Loucy (cell line): ENCODE results near the gene PAFAH1B1.

ENCODE experiments used
- H2AFZ ChIP-seq: fragments of 200-600 bp; sonication (generic); 2 replicates; pipeline ENCODE4 v1.6.0; 2016; ENCODE audit warnings: antibody characterized with exemption, mild to moderate bottlenecking, low read length, moderate library complexity
- H3F3A ChIP-seq: fragments of 200-600 bp; 2 replicates; pipeline ENCODE4 v1.6.0; 2016; ENCODE audit warnings: antibody characterized with exemption, low read depth, mild to moderate bottlenecking
- H3K27me3 ChIP-seq: fragments of 200-600 bp; sonication (generic); 2 replicates; pipeline ENCODE4 v1.6.1; 2014; ENCODE audit warnings: low read length, mild to moderate bottlenecking; ENCODE audit not compliant: insufficient read depth, poor library complexity, severe bottlenecking
- H3K36me3 ChIP-seq: fragments of 200-600 bp; sonication (generic); 2 replicates; pipeline ENCODE4 v1.6.1; 2016; ENCODE audit warnings: low read length; ENCODE audit not compliant: insufficient read depth
- H3K4me1 ChIP-seq: fragments of 200-600 bp; sonication (generic); 2 replicates; pipeline ENCODE4 v1.5.1; 2014; ENCODE audit warnings: low read length, mild to moderate bottlenecking; ENCODE audit not compliant: insufficient read depth, poor library complexity, severe bottlenecking
- H3K4me2 ChIP-seq: fragments of 200-600 bp; sonication (generic); 2 replicates; pipeline ENCODE4 v1.6.0; 2014; ENCODE audit warnings: antibody characterized with exemption, low read length, low read depth, mild to moderate bottlenecking; ENCODE audit not compliant: poor library complexity, severe bottlenecking
- H3K4me3 ChIP-seq: fragments of 200-600 bp; sonication (generic); 2 replicates; pipeline ENCODE4 v1.5.1; 2014; ENCODE audit warnings: low read length, mild to moderate bottlenecking, mixed read lengths; ENCODE audit not compliant: poor library complexity, severe bottlenecking
- H3K79me2 ChIP-seq: fragments of 200-600 bp; sonication (generic); 2 replicates; pipeline ENCODE4 v1.6.1; 2014; ENCODE audit warnings: low read length; ENCODE audit not compliant: insufficient read depth
- H3K9ac ChIP-seq: fragments of 200-600 bp; sonication (generic); 2 replicates; pipeline ENCODE4 v1.6.0; 2014; ENCODE audit warnings: mild to moderate bottlenecking, low read depth, low read length, moderate library complexity; ENCODE audit not compliant: poor library complexity, severe bottlenecking
- H3K9me2 ChIP-seq: fragments of 200-600 bp; sonication (generic); replicated peaks from 2 replicates; pipeline ENCODE4 v1.6.1; 2016; ENCODE audit warnings: low read depth, low read length, mixed read lengths
- H3K9me3 ChIP-seq: fragments of 200-600 bp; sonication (generic); 2 replicates; pipeline ENCODE4 v1.6.1; 2014; ENCODE audit warnings: mild to moderate bottlenecking, antibody characterized with exemption, low read length, low read depth; ENCODE audit not compliant: insufficient read depth
- H4K20me1 ChIP-seq: fragments of 200-600 bp; sonication (generic); 2 replicates; pipeline ENCODE4 v1.6.0; 2014; ENCODE audit warnings: antibody characterized with exemption, low read length, mild to moderate bottlenecking; ENCODE audit not compliant: insufficient read depth, poor library complexity, severe bottlenecking
- CTCF ChIP-seq: fragments of 200-600 bp; sonication (generic); conservative IDR thresholded peaks from 2 replicates; pipeline ENCODE4 v1.5.1; 2014; ENCODE audit warnings: mild to moderate bottlenecking, antibody characterized with exemption, low read length
- EZH2phosphoT487 ChIP-seq: fragments of 200-600 bp; IDR thresholded peaks from 2 replicates; pipeline ENCODE4 v1.6.1; 2018; ENCODE audit warnings: antibody characterized with exemption, mild to moderate bottlenecking, moderate library complexity, borderline replicate concordance

Gene PAFAH1B1

GRCh38 chr17:2680961-2681360 is 87.5 kb downstream of the PAFAH1B1 start:
- H3F3A ChIP-seq: no peaks in the 10 kb centered on the region
- H3K9ac ChIP-seq: no peak overlapping the region
- no peak overlapping the region for H2AFZ ChIP-seq
- H4K20me1 ChIP-seq: peaks cover 2% of the 10 kb centered on the region
- no peaks in the 10 kb centered on the region for H3K9me2 ChIP-seq
- H3K4me1 ChIP-seq: no peaks in the 10 kb centered on the region
- H3K79me2 ChIP-seq: no peaks in the 10 kb centered on the region
- no peaks in the 10 kb centered on the region for H3K9me3 ChIP-seq
- TF ChIP-seq EZH2phosphoT487: no peak
- TF ChIP-seq CTCF: no peak
- H3K4me2 ChIP-seq: no peak overlapping the region
- no peak overlapping the region for H3K4me3 ChIP-seq
- H3K36me3 ChIP-seq: peaks cover 78% of the 10 kb centered on the region
- H3K27me3 ChIP-seq: no peaks in the 10 kb centered on the region

- no peak for TF ChIP-seq EZH2phosphoT487
- no peak for TF ChIP-seq CTCF
- Histone ChIP-seq H3K79me2 (no peaks in the 10 kb centered on the region), H3K36me3 (peaks cover 72% of the 10 kb centered on the region)
Measured at GRCh38 chr17:2681650-2682049, 88.2 kb downstream of the PAFAH1B1 start.

GRCh38 chr17:2682176-2682938 is 88.9 kb downstream of the PAFAH1B1 start:
- Histone ChIP-seq H3K9me3 (no peaks in the 10 kb centered on the region), H4K20me1 (no peaks in the 10 kb centered on the region), H3K9me2 (no peaks in the 10 kb centered on the region), H3F3A (no peaks in the 10 kb centered on the region), H3K36me3 (peaks cover 66% of the 10 kb centered on the region), H3K79me2 (no peaks in the 10 kb centered on the region), H2AFZ (no peak overlapping the region), H3K4me1 (no peaks in the 10 kb centered on the region), H3K4me2 (no peak overlapping the region), H3K4me3 (no peak overlapping the region), H3K27me3 (no peaks in the 10 kb centered on the region), H3K9ac (no peak overlapping the region)
- no peak for TF ChIP-seq CTCF
- no peak for TF ChIP-seq EZH2phosphoT487

More at GRCh38 chr17:2681650-2682049, 88.2 kb downstream of the PAFAH1B1 start:
- H3F3A ChIP-seq: no peaks in the 10 kb centered on the region
- no peak overlapping the region for H2AFZ ChIP-seq
- no peaks in the 10 kb centered on the region for H3K27me3 ChIP-seq
- H3K9me2 ChIP-seq: no peaks in the 10 kb centered on the region
- H3K9ac ChIP-seq: no peak overlapping the region
- no peaks in the 10 kb centered on the region for H4K20me1 ChIP-seq
- H3K4me3 ChIP-seq: no peak overlapping the region
- H3K4me1 ChIP-seq: no peaks in the 10 kb centered on the region
- no peak overlapping the region for H3K4me2 ChIP-seq
- no peaks in the 10 kb centered on the region for H3K9me3 ChIP-seq
